H9 (cell line): ENCODE measurements around the gene RELL1. TPM values are rescaled to one million over a fixed set of nuclear protein-coding genes. Genes with fewer than 3 reads are reported as not detected.

Source experiments
- DNase-seq: peaks from one replicate; pipeline ENCODE4 v3.0.0-alpha.2; 2017
- H2AFZ ChIP-seq: one replicate; pipeline ENCODE4 v1.6.1; 2013; ENCODE audit warnings: mild to moderate bottlenecking, low read length, control low read depth, moderate library complexity
- H2AK5ac ChIP-seq: 2 replicates; pipeline ENCODE4 v1.6.1; 2013; ENCODE audit warnings: low read length, control low read depth, mixed read lengths; ENCODE audit not compliant: insufficient read length
- H2BK120ac ChIP-seq: one replicate; pipeline ENCODE4 v1.6.1; 2013; ENCODE audit warnings: low read depth, mild to moderate bottlenecking, low read length, control low read depth, inconsistent platforms; ENCODE audit not compliant: poor library complexity, severe bottlenecking
- H2BK12ac ChIP-seq: 2 replicates; pipeline ENCODE4 v1.6.1; 2013; ENCODE audit warnings: low read length, control low read depth, mixed read lengths, low read depth; ENCODE audit not compliant: insufficient read length
- H2BK15ac ChIP-seq: 2 replicates; pipeline ENCODE4 v1.6.1; 2013; ENCODE audit warnings: low read depth, low read length, control low read depth
- H2BK20ac ChIP-seq: one replicate; pipeline ENCODE4 v1.6.1; 2013; ENCODE audit warnings: low read depth, mild to moderate bottlenecking, low read length, control low read depth, inconsistent platforms; ENCODE audit not compliant: poor library complexity, severe bottlenecking
- H2BK5ac ChIP-seq: 2 replicates; pipeline ENCODE4 v1.6.1; 2013; ENCODE audit warnings: low read length, control low read depth, mixed read lengths; ENCODE audit not compliant: insufficient read length
- H3K14ac ChIP-seq: 2 replicates; pipeline ENCODE4 v1.6.1; 2013; ENCODE audit warnings: low read length, control low read depth; ENCODE audit not compliant: insufficient read depth
- H3K18ac ChIP-seq: 2 replicates; pipeline ENCODE4 v1.6.1; 2013; ENCODE audit warnings: low read depth, mild to moderate bottlenecking, mixed read lengths, low read length, control low read depth; ENCODE audit not compliant: insufficient read length
- H3K23ac ChIP-seq: 2 replicates; pipeline ENCODE4 v1.6.1; 2013; ENCODE audit warnings: low read length, control low read depth, mixed read lengths, low read depth; ENCODE audit not compliant: insufficient read length
- H3K23me2 ChIP-seq: 2 replicates; pipeline ENCODE4 v1.6.1; 2013; ENCODE audit warnings: low read depth, mild to moderate bottlenecking, mixed read lengths, low read length, control low read depth; ENCODE audit not compliant: insufficient read length, poor library complexity, severe bottlenecking
- H3K27ac ChIP-seq: 2 replicates; pipeline ENCODE4 v1.5.1; 2013; ENCODE audit warnings: low read length, control low read depth, mixed read lengths, low read depth; ENCODE audit not compliant: insufficient read length
- H3K27me3 ChIP-seq: 2 replicates; pipeline ENCODE4 v1.6.1; 2013; ENCODE audit warnings: low read length, control low read depth, inconsistent platforms; ENCODE audit not compliant: insufficient read depth
- H3K4ac ChIP-seq: 2 replicates; pipeline ENCODE4 v1.6.1; 2013; ENCODE audit warnings: low read depth, mild to moderate bottlenecking, control low read depth, inconsistent platforms, low read length, moderate library complexity
- H3K4me1 ChIP-seq: 2 replicates; pipeline ENCODE4 v1.6.1; 2013; ENCODE audit warnings: low read length, control low read depth, inconsistent platforms; ENCODE audit not compliant: insufficient read depth
- H3K4me2 ChIP-seq: 2 replicates; pipeline ENCODE4 v1.6.1; 2013; ENCODE audit warnings: low read length, control low read depth, mixed read lengths; ENCODE audit not compliant: insufficient read length, insufficient read depth
- H3K56ac ChIP-seq: 2 replicates; pipeline ENCODE4 v1.6.1; 2013; ENCODE audit warnings: low read depth, mild to moderate bottlenecking, mixed read lengths, low read length, control low read depth; ENCODE audit not compliant: insufficient read length
- H3K79me1 ChIP-seq: 2 replicates; pipeline ENCODE4 v1.6.1; 2013; ENCODE audit warnings: low read depth, mild to moderate bottlenecking, moderate library complexity, low read length, control low read depth, inconsistent platforms; ENCODE audit not compliant: insufficient read depth, poor library complexity, severe bottlenecking
- H3K79me2 ChIP-seq: 2 replicates; pipeline ENCODE4 v1.6.1; 2013; ENCODE audit warnings: low read length, control low read depth, inconsistent platforms; ENCODE audit not compliant: insufficient read depth
- H3K9ac ChIP-seq: 2 replicates; pipeline ENCODE4 v1.6.1; 2013; ENCODE audit warnings: low read length, control low read depth, mixed read lengths; ENCODE audit not compliant: insufficient read length; ENCODE audit errors: extremely low read depth
- H3K9me3 ChIP-seq: one replicate; pipeline ENCODE4 v1.6.1; 2013; ENCODE audit warnings: low read depth, low read length, inconsistent platforms; ENCODE audit not compliant: control insufficient read depth
- H3T11ph ChIP-seq: one replicate; pipeline ENCODE4 v1.6.1; 2013; ENCODE audit warnings: mild to moderate bottlenecking, low read length, control low read depth, inconsistent platforms
- H4K20me1 ChIP-seq: one replicate; pipeline ENCODE4 v1.6.1; 2013; ENCODE audit not compliant: control insufficient read depth, insufficient read length, insufficient read depth
- H4K5ac ChIP-seq: 2 replicates; pipeline ENCODE4 v1.6.1; 2013; ENCODE audit warnings: low read depth, mild to moderate bottlenecking, mixed read lengths, low read length, control low read depth; ENCODE audit not compliant: insufficient read length
- H4K8ac ChIP-seq: replicated peaks from 2 replicates; pipeline ENCODE4 v1.6.1; 2013; ENCODE audit warnings: low read length, control low read depth, mixed read lengths, low read depth; ENCODE audit not compliant: insufficient read length
- H4K91ac ChIP-seq: 2 replicates; pipeline ENCODE4 v1.6.1; 2013; ENCODE audit warnings: low read depth, mild to moderate bottlenecking, moderate library complexity, mixed read lengths, low read length, control low read depth; ENCODE audit not compliant: insufficient read length
- H3K27ac Mint-ChIP-seq, 3 experiments: 2 replicates in 2 of 3; 3 replicates in 1 of 3; pipeline ENCODE4 v1.8.0; 2020 to 2021; ENCODE audit warnings: mixed read lengths in 3 of 3, mild to moderate bottlenecking in 1 of 3, moderate library complexity in 1 of 3
- H3K27me3 Mint-ChIP-seq: 2 replicates; pipeline ENCODE4 v1.8.0; 2021; ENCODE audit warnings: low read depth, mild to moderate bottlenecking, moderate library complexity, mixed read lengths
- H3K36me3 Mint-ChIP-seq, 3 experiments: 2 replicates in 2 of 3; 3 replicates in 1 of 3; pipeline ENCODE4 v1.8.0; 2020 to 2021; ENCODE audit warnings: low read depth in 3 of 3, mixed read lengths in 3 of 3; ENCODE audit not compliant: insufficient read depth in 1 of 3
- H3K4me1 Mint-ChIP-seq, 2 experiments: 2 replicates each; pipeline ENCODE4 v1.8.0; 2020; ENCODE audit warnings: mixed read lengths in 2 of 2
- H3K4me3 Mint-ChIP-seq, 2 experiments: 2 replicates in 1 of 2; 3 replicates in 1 of 2; pipeline ENCODE4 v1.8.0; 2020 to 2021; ENCODE audit warnings: mild to moderate bottlenecking in 2 of 2, mixed read lengths in 2 of 2, moderate library complexity in 1 of 2
- H3K9me3 Mint-ChIP-seq, 2 experiments: 2 replicates in 1 of 2; 3 replicates in 1 of 2; pipeline ENCODE4 v1.8.0; 2020; ENCODE audit warnings: mild to moderate bottlenecking in 2 of 2, mixed read lengths in 2 of 2, moderate library complexity in 1 of 2
- WGBS: extraction: QIAGEN DNeasy Blood & Tissue Kit; methylation state at CpG from one replicate; pipeline ENCODE4 v1.1.7; 2013; ENCODE audit warnings: missing lambda C conversion rate, low lambda C conversion rate, mixed read lengths; ENCODE audit not compliant: insufficient read length; ENCODE audit errors: extremely low coverage; 5-methylcytosine and 5-hydroxymethylcytosine counted together
- total RNA-seq: library from RNA; stranded (reverse); gene quantifications from 2 replicates; pipeline ENCODE4 v1.2.1, GENCODE V29; 2021
- TF ChIP-seq, protein P1 (sequence below): fragments of 200-600 bp; sonication (generic); conservative IDR thresholded peaks from 3 replicates; pipeline ENCODE4 v1.8.0; 2021; ENCODE audit warnings: antibody characterized with exemption, mild to moderate bottlenecking

RELL1 gene
- total RNA-seq, 1 experiment from 2014 or later: 10.8 TPM

DNA sequence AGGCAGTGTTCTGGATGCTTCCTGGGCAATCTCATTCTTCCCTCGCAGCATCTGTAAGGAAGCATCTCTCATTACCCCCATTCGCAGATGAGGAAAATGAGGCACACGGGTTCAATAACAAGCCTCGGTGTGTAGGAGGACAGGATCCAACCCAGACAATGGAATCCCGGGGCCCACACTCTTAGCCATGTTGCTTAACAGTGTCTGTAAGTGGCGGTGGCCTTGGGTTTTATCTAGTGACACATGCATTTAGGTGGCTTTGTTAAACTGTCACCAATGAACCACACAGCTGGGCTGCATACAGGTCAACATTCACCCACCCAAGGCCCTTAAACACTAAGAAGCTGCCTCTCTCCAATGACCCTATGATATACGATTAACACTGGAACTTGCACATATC is 22.6 kb downstream of the RELL1 start:
- H2BK15ac ChIP-seq: no peak overlapping the region
- no peak overlapping the region for H3K56ac ChIP-seq
- H3K4me2 ChIP-seq: no peak overlapping the region
- H3K27ac ChIP-seq: no peak overlapping the region
- H3K14ac ChIP-seq: no peak overlapping the region
- H3K4ac ChIP-seq: no peak overlapping the region
- no peak overlapping the region for H2BK120ac ChIP-seq
- H2AK5ac ChIP-seq: no peak overlapping the region
- H4K20me1 ChIP-seq: no peaks in the 10 kb centered on the region
- H3K23ac ChIP-seq: no peak overlapping the region
- H3K9ac ChIP-seq: no peak overlapping the region
- no peaks in the 10 kb centered on the region for H3K23me2 ChIP-seq
- Mint-ChIP-seq H3K27ac (no peak overlapping the region), H3K27me3 (peaks cover 18% of the 10 kb centered on the region), H3K36me3 (peaks cover 0 to 4% (median 2%) of the 10 kb centered on the region in 3 experiments; a peak in 3 of 7 replicates), H3K4me1 (peaks cover 45 to 52% of the 10 kb centered on the region in 2 experiments), H3K9me3 (peaks cover 0 to 3% of the 10 kb centered on the region in 2 experiments; a peak in 2 of 5 replicates), H3K4me3 (no peak overlapping the region; a peak in 1 of 5 replicates)
- DNase-seq: no peak
- H2BK20ac ChIP-seq: no peak overlapping the region
- peaks cover 8% of the 10 kb centered on the region; the same call in 1 of the 2 replicates for H3K4me1 ChIP-seq
- no CpG with 5 or more reads among the region's 7 CpGs for WGBS
- no peaks in the 10 kb centered on the region for H3K9me3 ChIP-seq
- H3T11ph ChIP-seq: no peak overlapping the region
- H3K18ac ChIP-seq: no peak overlapping the region
- H2AFZ ChIP-seq: no peak overlapping the region
- H4K5ac ChIP-seq: no peak overlapping the region
- no peaks in the 10 kb centered on the region for H3K27me3 ChIP-seq
- TF ChIP-seq, protein P1, sequence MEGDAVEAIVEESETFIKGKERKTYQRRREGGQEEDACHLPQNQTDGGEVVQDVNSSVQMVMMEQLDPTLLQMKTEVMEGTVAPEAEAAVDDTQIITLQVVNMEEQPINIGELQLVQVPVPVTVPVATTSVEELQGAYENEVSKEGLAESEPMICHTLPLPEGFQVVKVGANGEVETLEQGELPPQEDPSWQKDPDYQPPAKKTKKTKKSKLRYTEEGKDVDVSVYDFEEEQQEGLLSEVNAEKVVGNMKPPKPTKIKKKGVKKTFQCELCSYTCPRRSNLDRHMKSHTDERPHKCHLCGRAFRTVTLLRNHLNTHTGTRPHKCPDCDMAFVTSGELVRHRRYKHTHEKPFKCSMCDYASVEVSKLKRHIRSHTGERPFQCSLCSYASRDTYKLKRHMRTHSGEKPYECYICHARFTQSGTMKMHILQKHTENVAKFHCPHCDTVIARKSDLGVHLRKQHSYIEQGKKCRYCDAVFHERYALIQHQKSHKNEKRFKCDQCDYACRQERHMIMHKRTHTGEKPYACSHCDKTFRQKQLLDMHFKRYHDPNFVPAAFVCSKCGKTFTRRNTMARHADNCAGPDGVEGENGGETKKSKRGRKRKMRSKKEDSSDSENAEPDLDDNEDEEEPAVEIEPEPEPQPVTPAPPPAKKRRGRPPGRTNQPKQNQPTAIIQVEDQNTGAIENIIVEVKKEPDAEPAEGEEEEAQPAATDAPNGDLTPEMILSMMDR: no peak
- H4K8ac ChIP-seq: no peak overlapping the region
- H2BK12ac ChIP-seq: no peak overlapping the region
- H3K79me2 ChIP-seq: no peaks in the 10 kb centered on the region
- H4K91ac ChIP-seq: no peak overlapping the region
- H3K79me1 ChIP-seq: no peaks in the 10 kb centered on the region
- H2BK5ac ChIP-seq: no peak overlapping the region
